Naive B cell (primary cell): ENCODE results near the gene CCNDBP1. TPM values are rescaled to one million over a fixed set of nuclear protein-coding genes. Genes with fewer than 3 reads are reported as not detected.
"Not testable (repeated sequence)": the region's sequence is repeated elsewhere in the genome, so short reads cannot be mapped to it uniquely, and the experiment has no call there.

Source experiments
- ATAC-seq, 2 donors: fragments of 150-1000 bp; cut with Tn5 transposase; 2 replicates each; pipeline ENCODE4 v1.10.0; 2021; ENCODE audit warnings: low read depth in 2 of 2, mild to moderate bottlenecking in 2 of 2, moderate library complexity in 2 of 2
- DNase-seq: peaks from one replicate; pipeline ENCODE4 v3.0.0; 2022
- H3K27ac Mint-ChIP-seq, 6 donors: one replicate each; pipeline ENCODE4 v1.8.0; 2020 to 2022; ENCODE audit warnings: mild to moderate bottlenecking in 6 of 6, mixed read lengths in 6 of 6, moderate library complexity in 5 of 6, inconsistent platforms in 2 of 6
- H3K27me3 Mint-ChIP-seq, 3 donors: one replicate each; pipeline ENCODE4 v1.8.0; 2021 to 2022; ENCODE audit warnings: mixed read lengths in 3 of 3, mild to moderate bottlenecking in 1 of 3
- H3K36me3 Mint-ChIP-seq, 2 donors: one replicate each; pipeline ENCODE4 v1.8.0; 2020 to 2022; ENCODE audit warnings: mixed read lengths in 2 of 2, inconsistent platforms in 1 of 2, mild to moderate bottlenecking in 1 of 2
- H3K4me1 Mint-ChIP-seq, 3 donors: one replicate each; pipeline ENCODE4 v1.8.0; 2020 to 2022; ENCODE audit warnings: mixed read lengths in 3 of 3, inconsistent platforms in 1 of 3, mild to moderate bottlenecking in 1 of 3, moderate library complexity in 1 of 3
- H3K4me3 Mint-ChIP-seq, 8 donors: one replicate each; pipeline ENCODE4 v1.8.0; 2020 to 2022; ENCODE audit warnings: mild to moderate bottlenecking in 8 of 8, mixed read lengths in 8 of 8, moderate library complexity in 8 of 8, inconsistent platforms in 2 of 8
- H3K9me3 Mint-ChIP-seq, 7 donors: one replicate each; pipeline ENCODE4 v1.8.0; 2020 to 2022; ENCODE audit warnings: mixed read lengths in 7 of 7, mild to moderate bottlenecking in 5 of 7, inconsistent platforms in 2 of 7, moderate library complexity in 1 of 7
- polyA plus RNA-seq, 6 donors: library from polyadenylated mRNA; unstranded; fragments of 300-500 nt; fragmentation: Illumina TruSeq; gene quantifications; one replicate each; pipeline ENCODE4 v1.2.3, GENCODE V29; 2021; ENCODE audit warnings: low read depth in 6 of 6

Gene CCNDBP1
- 100 to 1,000 TPM; 188 to 255 (median 234) TPM for polyA plus RNA-seq

- peaks cover 30 to 41% (median 31%) of the 10 kb centered on the region in 3 donors for H3K4me1 Mint-ChIP-seq
- ATAC-seq (peak; percentile 86 to 87), DNase-seq (peak; percentile 89)
- peak within 1 kb of the TSS; percentile 95 to 99 (median 97) for H3K27ac Mint-ChIP-seq
- no peaks in the 10 kb centered on the region for H3K27me3 Mint-ChIP-seq
- H3K4me3 Mint-ChIP-seq: peak within 1 kb of the TSS; percentile 94 to 97 (median 96)
- no peaks in the 10 kb centered on the region for H3K9me3 Mint-ChIP-seq
- peaks cover under 1 to 19% of the 10 kb centered on the region in 2 donors for H3K36me3 Mint-ChIP-seq
Observed at GRCh38 chr15:43185157-43186002, at the start of gene CCNDBP1. Gene CCNDBP1 (plus strand): TSS chr15:43185403. CDS start chr15:43185499, 96 bp downstream.

- Mint-ChIP-seq H3K9me3 (no peaks in the 10 kb centered on the region), H3K27ac (peak overlapping the region in 5 of 6 donors; percentile 35 to 74 (median 59)), H3K36me3 (peaks cover 30 to 41% of the 10 kb centered on the region in 2 donors), H3K27me3 (no peaks in the 10 kb centered on the region), H3K4me1 (peaks cover 21 to 35% (median 27%) of the 10 kb centered on the region in 3 donors), H3K4me3 (peak overlapping the region in 5 of 8 donors; percentile 39 to 63 (median 52))
- DNase-seq (peak; percentile 22), ATAC-seq (peak; percentile 66 to 76)
Observed at GRCh38 chr15:43143203-43143941, 41.8 kb upstream of the CCNDBP1 start.

- Mint-ChIP-seq H3K4me3 (peak overlapping the region in 5 of 8 donors; percentile 2 to 59 (median 49)), H3K27me3 (no peaks in the 10 kb centered on the region), H3K4me1 (peaks cover 16 to 31% (median 21%) of the 10 kb centered on the region in 3 donors), H3K36me3 (peaks cover 19 to 38% of the 10 kb centered on the region in 2 donors), H3K27ac (peak overlapping the region in 3 of 6 donors; percentile 16 to 59 (median 23)), H3K9me3 (no peaks in the 10 kb centered on the region)
- peak; percentile 88 to 90 for ATAC-seq
- peak; percentile 32 for DNase-seq
Observed at GRCh38 chr15:43144512-43144911, 40.7 kb upstream of the CCNDBP1 start.

GRCh38 chr15:43146184-43146583 lies 39.0 kb upstream of the CCNDBP1 start:
- DNase-seq (no peak), ATAC-seq (no peak)
- no peaks in the 10 kb centered on the region for H3K9me3 Mint-ChIP-seq
- no peaks in the 10 kb centered on the region for H3K27me3 Mint-ChIP-seq
- H3K27ac Mint-ChIP-seq: peak overlapping the region in 1 of 6 donors; percentile 54
- H3K4me1 Mint-ChIP-seq: peaks cover 16 to 28% (median 21%) of the 10 kb centered on the region in 3 donors
- peaks cover 8 to 27% of the 10 kb centered on the region in 2 donors for H3K36me3 Mint-ChIP-seq
- no peak overlapping the region for H3K4me3 Mint-ChIP-seq

GRCh38 chr15:43150191-43150929 lies 34.8 kb upstream of the CCNDBP1 start:
- Mint-ChIP-seq H3K36me3 (peaks cover 7 to 30% of the 10 kb centered on the region in 2 donors), H3K4me3 (no peak overlapping the region), H3K27ac (no peak overlapping the region), H3K9me3 (no peaks in the 10 kb centered on the region), H3K4me1 (peaks cover 5 to 8% (median 6%) of the 10 kb centered on the region in 3 donors), H3K27me3 (no peaks in the 10 kb centered on the region)
- ATAC-seq (no peak), DNase-seq (no peak)

- Mint-ChIP-seq H3K27me3 (no peaks in the 10 kb centered on the region), H3K36me3 (peaks cover 7 to 23% of the 10 kb centered on the region in 2 donors)
- no peak for ATAC-seq
Observed at GRCh38 chr15:43151688-43152087, 33.5 kb upstream of the CCNDBP1 start.

GRCh38 chr15:43153269-43153668 lies 31.9 kb upstream of the CCNDBP1 start:
- ATAC-seq (no peak), DNase-seq (no peak)
- no peak overlapping the region for H3K4me3 Mint-ChIP-seq
- peaks cover 4 to 11% (median 5%) of the 10 kb centered on the region in 3 donors for H3K4me1 Mint-ChIP-seq
- H3K9me3 Mint-ChIP-seq: no peaks in the 10 kb centered on the region
- H3K27me3 Mint-ChIP-seq: no peaks in the 10 kb centered on the region
- peaks cover 7 to 26% of the 10 kb centered on the region in 2 donors for H3K36me3 Mint-ChIP-seq
- peak overlapping the region in 1 of 6 donors; percentile 84 for H3K27ac Mint-ChIP-seq

More at GRCh38 chr15:43151688-43152087, 33.5 kb upstream of the CCNDBP1 start:
- Mint-ChIP-seq H3K9me3 (no peaks in the 10 kb centered on the region), H3K27ac (peak overlapping the region in 1 of 6 donors; percentile 59), H3K4me1 (peaks cover 4 to 6% (median 5%) of the 10 kb centered on the region in 3 donors), H3K4me3 (no peak overlapping the region)
- no peak for DNase-seq

GRCh38 chr15:43165801-43166325 lies 19.3 kb upstream of the CCNDBP1 start:
- H3K4me1 Mint-ChIP-seq: no peaks in the 10 kb centered on the region
- H3K36me3 Mint-ChIP-seq: peaks cover 14 to 20% of the 10 kb centered on the region in 2 donors
- H3K9me3 Mint-ChIP-seq: peaks cover 0 to 4% (median 0%) of the 10 kb centered on the region in 7 donors
- no peaks in the 10 kb centered on the region for H3K27me3 Mint-ChIP-seq
- no peak overlapping the region for H3K27ac Mint-ChIP-seq
- ATAC-seq: no peak
- DNase-seq: no peak
- no peak overlapping the region for H3K4me3 Mint-ChIP-seq

- H3K27ac Mint-ChIP-seq, ATAC-seq, H3K4me3 Mint-ChIP-seq: not testable (repeated sequence)
Observed at GRCh38 chr15:43167261-43167660, 17.9 kb upstream of the CCNDBP1 start.

GRCh38 chr15:43168192-43169107 lies 16.8 kb upstream of the CCNDBP1 start:
- ATAC-seq (no peak), DNase-seq (no peak)
- Mint-ChIP-seq H3K4me1 (no peaks in the 10 kb centered on the region), H3K36me3 (peaks cover 25 to 28% of the 10 kb centered on the region in 2 donors), H3K4me3 (no peak overlapping the region), H3K9me3 (peaks cover 0 to 6% (median 0%) of the 10 kb centered on the region in 7 donors), H3K27me3 (no peaks in the 10 kb centered on the region), H3K27ac (peak overlapping the region in 1 of 6 donors; percentile 19)

More at GRCh38 chr15:43167261-43167660, 17.9 kb upstream of the CCNDBP1 start:
- DNase-seq, H3K9me3 Mint-ChIP-seq, H3K4me1 Mint-ChIP-seq, H3K27me3 Mint-ChIP-seq: not testable (repeated sequence)
- H3K36me3 Mint-ChIP-seq: peaks cover 20 to 21% of the 10 kb centered on the region in 2 donors

GRCh38 chr15:43169888-43170287 lies 15.3 kb upstream of the CCNDBP1 start:
- Mint-ChIP-seq H3K27me3 (no peaks in the 10 kb centered on the region), H3K4me1 (no peaks in the 10 kb centered on the region), H3K27ac (no peak overlapping the region), H3K4me3 (no peak overlapping the region), H3K36me3 (peaks cover 24 to 25% of the 10 kb centered on the region in 2 donors), H3K9me3 (peaks cover 0 to 6% (median 0%) of the 10 kb centered on the region in 7 donors)
- ATAC-seq (no peak), DNase-seq (no peak)
